Activated CD4-positive, alpha-beta T cell treated with anti-CD3 and anti-CD28 coated beads, Interleukin-2, amount 10 ng/mL, durations not matched to agents 24 days and 14 days (primary cell): ENCODE data around the gene FCMR. TPM values are rescaled to one million over a fixed set of nuclear protein-coding genes. Genes with fewer than 3 reads are reported as not detected.
A peak's percentile ranks its signal among the peaks of the same experiment; 100 is the strongest.

ENCODE experiments used
- DNase-seq: peaks from one replicate; pipeline ENCODE4 v3.0.0; 2022
- H3K27ac Mint-ChIP-seq: one replicate; pipeline ENCODE4 v1.8.0; 2022; ENCODE audit warnings: mild to moderate bottlenecking, mixed read lengths
- H3K27me3 Mint-ChIP-seq: one replicate; pipeline ENCODE4 v1.8.0; 2022; ENCODE audit warnings: mixed read lengths
- H3K36me3 Mint-ChIP-seq: one replicate; pipeline ENCODE4 v1.8.0; 2022; ENCODE audit warnings: low read depth, mild to moderate bottlenecking, mixed read lengths
- H3K4me1 Mint-ChIP-seq: one replicate; pipeline ENCODE4 v1.8.0; 2021; ENCODE audit warnings: mixed read lengths
- H3K4me3 Mint-ChIP-seq: one replicate; pipeline ENCODE4 v1.8.0; 2022; ENCODE audit warnings: mild to moderate bottlenecking, moderate library complexity, mixed read lengths
- H3K9me3 Mint-ChIP-seq: one replicate; pipeline ENCODE4 v1.8.0; 2021; ENCODE audit warnings: mixed read lengths
- intact Hi-C: fragments of 100-400 bp; cut with micrococcal nuclease; formaldehyde crosslinking; loops from one replicate; pipeline ENCODE4 v1.15.1; 2023
- total RNA-seq: library from RNA; stranded (reverse); gene quantifications from 2 replicates; pipeline ENCODE4 v1.2.3, GENCODE V29; 2022

The FCMR gene
- total RNA-seq, 1 donor from 2014 or later, result 19.6 TPM

- Mint-ChIP-seq H3K4me3 (no peak overlapping the region), H3K4me1 (peaks cover 49% of the 10 kb centered on the region), H3K9me3 (no peaks in the 10 kb centered on the region), H3K36me3 (peaks cover 3% of the 10 kb centered on the region), H3K27me3 (no peaks in the 10 kb centered on the region), H3K27ac (peak overlapping the region; percentile 32)
- no peak for DNase-seq
- intact Hi-C loops, result no loop called here
Measured at GRCh38 chr1:206895837-206896242, 25.9 kb downstream of the FCMR start.

- Mint-ChIP-seq H3K27ac (no peak overlapping the region), H3K36me3 (peaks cover 3% of the 10 kb centered on the region), H3K4me3 (no peak overlapping the region), H3K9me3 (no peaks in the 10 kb centered on the region), H3K4me1 (peaks cover 51% of the 10 kb centered on the region), H3K27me3 (no peaks in the 10 kb centered on the region)
- intact Hi-C loops, result no loop called here
- no peak for DNase-seq
Measured at GRCh38 chr1:206895325-206895724, 26.4 kb downstream of the FCMR start.

GRCh38 chr1:206893380-206893779 lies 28.4 kb downstream of the FCMR start:
- Mint-ChIP-seq H3K27ac (no peak overlapping the region), H3K36me3 (peaks cover 1% of the 10 kb centered on the region), H3K27me3 (no peaks in the 10 kb centered on the region), H3K4me3 (no peak overlapping the region), H3K9me3 (no peaks in the 10 kb centered on the region), H3K4me1 (peaks cover 60% of the 10 kb centered on the region)
- intact Hi-C loops, result no loop called here
- DNase-seq, result no peak

- no peak overlapping the region for H3K4me3 Mint-ChIP-seq
- peaks cover under 1% of the 10 kb centered on the region for H3K27me3 Mint-ChIP-seq
- H3K9me3 Mint-ChIP-seq, result no peaks in the 10 kb centered on the region
- DNase-seq, result no peak
- intact Hi-C loops, result no loop called here
- no peak overlapping the region for H3K27ac Mint-ChIP-seq
- peaks cover 59% of the 10 kb centered on the region for H3K4me1 Mint-ChIP-seq
- peaks cover 1% of the 10 kb centered on the region for H3K36me3 Mint-ChIP-seq
Measured at GRCh38 chr1:206892351-206892984, 29.3 kb downstream of the FCMR start.

- peak overlapping the region; percentile 9 for H3K4me3 Mint-ChIP-seq
- peaks cover 3% of the 10 kb centered on the region for H3K27me3 Mint-ChIP-seq
- peaks cover 1% of the 10 kb centered on the region for H3K36me3 Mint-ChIP-seq
- no peaks in the 10 kb centered on the region for H3K9me3 Mint-ChIP-seq
- intact Hi-C loops, result loop anchor here (2.0 kb wide), 1 partner anchor 15 kb away; no protein-coding TSS in a partner anchor
- no peak for DNase-seq
- H3K4me1 Mint-ChIP-seq, result peaks cover 50% of the 10 kb centered on the region
- peak overlapping the region; percentile 42 for H3K27ac Mint-ChIP-seq
Measured at GRCh38 chr1:206891412-206891811, 30.3 kb downstream of the FCMR start.

- H3K27ac Mint-ChIP-seq, result peak overlapping the region; percentile 60
- peaks cover 1% of the 10 kb centered on the region for H3K36me3 Mint-ChIP-seq
- H3K9me3 Mint-ChIP-seq, result no peaks in the 10 kb centered on the region
- peaks cover 46% of the 10 kb centered on the region for H3K4me1 Mint-ChIP-seq
- intact Hi-C loops, result loop anchor here (2.0 kb wide), 1 partner anchor 16 kb away; no protein-coding TSS in a partner anchor
- peak overlapping the region; percentile 45 for H3K4me3 Mint-ChIP-seq
- peaks cover 3% of the 10 kb centered on the region for H3K27me3 Mint-ChIP-seq
- no peak for DNase-seq
Measured at GRCh38 chr1:206890125-206891060, 31.3 kb downstream of the FCMR start.

GRCh38 chr1:206887701-206888100 lies 34.0 kb downstream of the FCMR start:
- no peak for DNase-seq
- H3K4me1 Mint-ChIP-seq, result peaks cover 33% of the 10 kb centered on the region
- no peak overlapping the region for H3K4me3 Mint-ChIP-seq
- H3K36me3 Mint-ChIP-seq, result peaks cover 1% of the 10 kb centered on the region
- H3K27me3 Mint-ChIP-seq, result peaks cover 8% of the 10 kb centered on the region
- H3K9me3 Mint-ChIP-seq, result no peaks in the 10 kb centered on the region
- no peak overlapping the region for H3K27ac Mint-ChIP-seq
- intact Hi-C loops, result no loop called here

GRCh38 chr1:206886831-206887230 lies 34.9 kb downstream of the FCMR start:
- Mint-ChIP-seq H3K4me1 (peaks cover 32% of the 10 kb centered on the region), H3K27ac (no peak overlapping the region), H3K27me3 (peaks cover 9% of the 10 kb centered on the region), H3K36me3 (peaks cover 1% of the 10 kb centered on the region), H3K4me3 (no peak overlapping the region), H3K9me3 (no peaks in the 10 kb centered on the region)
- intact Hi-C loops, result no loop called here
- DNase-seq, result no peak

GRCh38 chr1:206885341-206886060 lies 36.2 kb downstream of the FCMR start:
- DNase-seq, result no peak
- Mint-ChIP-seq H3K27me3 (peaks cover 9% of the 10 kb centered on the region), H3K4me1 (peaks cover 20% of the 10 kb centered on the region), H3K9me3 (no peaks in the 10 kb centered on the region), H3K4me3 (no peak overlapping the region), H3K36me3 (no peaks in the 10 kb centered on the region), H3K27ac (no peak overlapping the region)
- intact Hi-C loops, result no loop called here

GRCh38 chr1:206883876-206884275 lies 37.9 kb downstream of the FCMR start:
- no peak for DNase-seq
- Mint-ChIP-seq H3K27ac (no peak overlapping the region), H3K9me3 (peaks cover 6% of the 10 kb centered on the region), H3K4me3 (no peak overlapping the region), H3K4me1 (peaks cover 8% of the 10 kb centered on the region), H3K36me3 (no peaks in the 10 kb centered on the region), H3K27me3 (peaks cover 9% of the 10 kb centered on the region)
- intact Hi-C loops, result no loop called here

- intact Hi-C loops, result no loop called here
- Mint-ChIP-seq H3K27me3 (peaks cover 9% of the 10 kb centered on the region), H3K4me1 (peaks cover 4% of the 10 kb centered on the region)
Measured at GRCh38 chr1:206883160-206883559, 38.6 kb downstream of the FCMR start.

GRCh38 chr1:206882555-206882954 lies 39.2 kb downstream of the FCMR start:
- DNase-seq, result no peak
- peaks cover under 1% of the 10 kb centered on the region for H3K36me3 Mint-ChIP-seq
- H3K9me3 Mint-ChIP-seq, result peaks cover 13% of the 10 kb centered on the region
- intact Hi-C loops, result no loop called here
- H3K4me1 Mint-ChIP-seq, result peaks cover 2% of the 10 kb centered on the region
- no peak overlapping the region for H3K27ac Mint-ChIP-seq
- no peak overlapping the region for H3K4me3 Mint-ChIP-seq
- H3K27me3 Mint-ChIP-seq, result peaks cover 9% of the 10 kb centered on the region

More at GRCh38 chr1:206883160-206883559, 38.6 kb downstream of the FCMR start:
- Mint-ChIP-seq H3K36me3 (no peaks in the 10 kb centered on the region), H3K9me3 (peaks cover 9% of the 10 kb centered on the region), H3K4me3 (no peak overlapping the region), H3K27ac (no peak overlapping the region)
- no peak for DNase-seq

GRCh38 chr1:206880314-206880713 lies 41.4 kb downstream of the FCMR start:
- Mint-ChIP-seq H3K4me1 (peaks cover 2% of the 10 kb centered on the region), H3K27ac (no peak overlapping the region), H3K4me3 (no peak overlapping the region), H3K9me3 (peaks cover 28% of the 10 kb centered on the region), H3K36me3 (peaks cover 3% of the 10 kb centered on the region), H3K27me3 (peaks cover 7% of the 10 kb centered on the region)
- no peak for DNase-seq
- intact Hi-C loops, result no loop called here
